GM21526 (cell line): Measurements from ENCODE around the gene CSAG3.
"Not testable (repeated sequence)": the region's sequence is repeated elsewhere in the genome, so short reads cannot be mapped to it uniquely, and the experiment has no call there.

Experiments used
- ATAC-seq: cut with Tn5 transposase; IDR thresholded peaks from one replicate; pipeline ENCODE4 v1.9.1; 2021; ENCODE audit warnings: moderate library complexity; ENCODE audit not compliant: unreplicated experiment, low FRiP score

Gene CSAG3

DNA sequence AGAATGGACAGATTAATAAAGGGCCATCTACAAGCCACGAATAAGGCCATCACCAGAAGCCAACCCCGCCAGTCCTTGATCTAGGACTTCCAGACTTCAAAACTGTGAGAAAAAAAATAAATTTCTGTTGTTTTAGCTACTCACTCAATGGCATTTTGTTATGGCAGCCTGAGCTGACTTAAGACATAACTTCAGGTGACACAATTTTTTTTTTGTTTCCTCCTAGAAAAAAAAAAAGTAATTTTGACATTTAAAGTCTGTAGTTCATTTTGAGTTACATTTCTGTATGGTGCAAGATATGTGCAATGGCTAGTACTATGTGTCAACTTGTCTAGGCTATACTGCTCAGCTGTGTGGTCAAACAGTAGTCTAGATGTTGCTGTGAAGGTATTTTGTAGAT lies at the start of gene CSAG3:
Gene CSAG3 (plus strand): TSS at position 301 of the 400 bp plus-strand sequence.
- not testable (repeated sequence) for ATAC-seq

DNA sequence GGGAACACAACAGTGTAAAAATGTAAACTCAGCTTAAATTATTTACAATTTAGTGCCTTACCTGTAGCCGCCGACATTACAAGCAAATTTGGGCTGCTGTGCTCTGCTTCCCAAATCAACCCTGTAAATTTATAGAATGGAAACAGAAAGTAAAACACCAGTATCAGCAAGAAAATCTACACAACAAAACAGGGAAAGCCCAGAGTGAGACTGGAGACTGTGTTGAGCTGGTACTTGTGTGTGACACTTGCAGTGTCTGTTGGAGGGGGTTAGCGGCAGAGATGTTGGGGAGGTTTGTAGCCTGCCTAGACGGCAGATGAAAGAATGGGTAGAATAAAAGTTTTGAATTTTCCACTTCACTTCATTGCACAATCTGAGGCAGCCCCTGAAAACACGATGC lies 45.8 kb upstream of the CSAG3 start:
- not testable (repeated sequence) for ATAC-seq

DNA sequence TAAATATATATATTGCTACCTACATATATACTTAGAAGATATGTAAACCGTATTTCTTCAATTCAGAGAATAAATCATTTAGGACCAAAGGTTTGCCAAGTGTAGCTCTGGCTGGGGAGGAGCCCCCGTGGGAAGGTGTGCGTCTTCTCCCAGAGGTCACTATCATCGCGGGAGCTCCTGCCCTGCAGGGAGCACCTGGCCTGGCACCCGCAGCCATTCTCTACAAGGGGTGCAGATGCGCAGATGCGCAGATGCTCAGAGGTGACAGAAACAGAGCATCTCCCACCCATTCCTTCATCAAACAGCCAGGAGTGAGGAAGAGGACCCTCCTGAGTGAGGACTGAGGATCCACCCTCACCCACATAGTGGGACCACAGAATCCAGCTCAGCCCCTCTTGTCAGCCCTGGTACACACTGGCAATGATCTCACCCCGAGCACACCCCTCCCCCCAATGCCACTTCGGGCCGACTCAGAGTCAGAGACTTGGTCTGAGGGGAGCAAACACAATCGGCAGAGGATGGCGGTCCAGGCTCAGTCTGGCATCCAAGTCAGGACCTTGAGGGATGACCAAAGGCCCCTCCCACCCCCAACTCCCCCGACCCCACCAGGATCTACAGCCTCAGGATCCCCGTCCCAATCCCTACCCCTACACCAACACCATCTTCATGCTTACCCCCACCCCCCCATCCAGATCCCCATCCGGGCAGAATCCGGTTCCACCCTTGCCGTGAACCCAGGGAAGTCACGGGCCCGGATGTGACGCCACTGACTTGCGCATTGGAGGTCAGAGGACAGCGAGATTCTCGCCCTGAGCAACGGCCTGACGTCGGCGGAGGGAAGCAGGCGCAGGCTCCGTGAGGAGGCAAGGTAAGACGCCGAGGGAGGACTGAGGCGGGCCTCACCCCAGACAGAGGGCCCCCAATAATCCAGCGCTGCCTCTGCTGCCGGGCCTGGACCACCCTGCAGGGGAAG lies 44.9 kb upstream of the CSAG3 start, which contains the start of gene MAGEA2B:
Gene MAGEA2B (plus strand): TSS at position 814 of the 973 bp plus-strand sequence. CDS start 2,479 bp downstream, outside the sequence.
- ATAC-seq: not testable (repeated sequence)

DNA sequence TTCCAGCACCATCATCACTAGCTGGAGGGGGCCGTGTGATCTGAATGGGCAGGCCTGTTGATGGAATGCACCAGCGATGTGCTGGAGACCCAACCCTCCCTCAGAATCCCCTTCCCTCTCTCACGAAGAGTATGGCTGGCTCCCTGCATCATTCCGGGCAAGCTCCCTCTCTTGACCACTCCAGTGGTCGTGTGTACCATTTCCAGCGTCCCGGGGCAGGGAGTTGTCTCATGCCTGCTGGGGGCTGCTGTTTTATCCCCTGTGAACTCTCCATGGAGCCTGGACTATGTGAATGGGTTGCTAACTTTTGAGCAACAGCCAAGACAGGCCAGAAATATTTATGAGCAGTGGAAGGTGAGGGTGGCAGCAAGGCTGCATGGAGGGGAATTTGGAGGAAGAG lies 33.6 kb upstream of the CSAG3 start:
- no peak for ATAC-seq

DNA sequence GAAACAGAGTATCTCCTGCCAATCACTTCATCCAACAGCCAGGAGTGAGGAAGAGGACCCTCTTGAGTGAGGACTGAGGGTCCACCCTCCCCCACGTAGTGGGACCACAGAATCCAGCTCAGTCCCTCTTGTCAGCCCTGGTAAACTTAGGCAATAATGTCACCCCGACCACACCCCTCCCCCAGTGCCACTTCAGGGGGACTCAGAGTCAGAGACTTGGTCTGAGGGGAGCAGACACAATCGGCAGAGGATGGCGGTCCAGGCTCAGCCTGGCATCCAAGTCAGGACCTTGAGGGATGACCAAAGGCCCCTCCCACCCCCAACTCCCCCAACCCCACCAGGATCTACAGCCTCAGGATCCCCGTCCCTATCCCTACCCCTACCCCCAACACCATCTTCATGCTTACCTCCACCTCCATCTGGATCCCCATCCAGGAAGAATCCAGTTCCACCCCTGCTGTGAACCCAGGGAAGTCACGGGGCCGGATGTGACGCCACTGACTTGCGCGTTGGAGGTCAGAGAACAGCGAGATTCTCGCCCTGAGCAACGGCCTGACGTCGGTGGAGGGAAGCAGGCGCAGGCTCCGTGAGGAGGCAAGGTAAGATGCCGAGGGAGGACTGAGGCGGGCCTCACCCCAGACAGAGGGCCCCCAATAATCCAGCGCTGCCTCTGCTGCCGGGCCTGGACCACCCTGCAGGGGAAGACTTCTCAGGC lies 25.6 kb upstream of the CSAG3 start, which contains the start of the genes CSAG1 and MAGEA12:
Gene CSAG1 (minus strand): TSS at position 461 of the 715 bp plus-strand sequence. CDS start 1,261 bp downstream, outside the sequence.
Gene MAGEA12 (plus strand): TSS at position 497 of the 715 bp plus-strand sequence. CDS start 2,405 bp downstream, outside the sequence.
- ATAC-seq: no peak

DNA sequence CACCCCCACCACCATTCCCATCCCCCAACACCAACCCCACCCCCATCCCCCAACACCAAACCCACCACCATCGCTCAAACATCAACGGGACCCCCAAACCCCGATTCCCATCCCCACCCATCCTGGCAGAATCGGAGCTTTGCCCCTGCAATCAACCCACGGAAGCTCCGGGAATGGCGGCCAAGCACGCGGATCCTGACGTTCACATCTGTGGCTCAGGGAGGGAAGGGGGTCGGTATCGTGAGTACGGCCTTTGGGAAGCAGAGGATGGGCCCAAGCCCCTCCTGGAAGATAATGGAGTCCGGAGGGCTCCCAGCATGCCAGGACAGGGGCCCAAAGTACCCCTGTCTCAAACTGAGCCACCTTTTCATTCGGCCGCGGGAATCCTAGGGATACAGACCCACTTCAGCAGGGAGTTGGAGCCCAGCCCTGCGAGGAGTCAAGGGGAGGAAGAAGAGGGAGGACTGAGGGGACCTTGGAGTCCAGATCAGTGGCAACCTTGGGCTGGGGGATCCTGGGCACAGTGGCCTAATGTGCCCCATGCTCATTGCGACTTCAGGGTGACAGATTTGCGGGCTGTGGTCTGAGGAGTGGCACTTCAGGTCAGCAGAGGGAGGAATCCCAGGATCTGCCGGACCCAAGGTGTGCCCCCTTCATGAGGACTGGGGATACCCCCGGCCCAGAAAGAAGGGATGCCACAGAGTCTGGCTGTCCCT lies 24.7 kb upstream of the CSAG3 start:
- not testable (repeated sequence) for ATAC-seq

DNA sequence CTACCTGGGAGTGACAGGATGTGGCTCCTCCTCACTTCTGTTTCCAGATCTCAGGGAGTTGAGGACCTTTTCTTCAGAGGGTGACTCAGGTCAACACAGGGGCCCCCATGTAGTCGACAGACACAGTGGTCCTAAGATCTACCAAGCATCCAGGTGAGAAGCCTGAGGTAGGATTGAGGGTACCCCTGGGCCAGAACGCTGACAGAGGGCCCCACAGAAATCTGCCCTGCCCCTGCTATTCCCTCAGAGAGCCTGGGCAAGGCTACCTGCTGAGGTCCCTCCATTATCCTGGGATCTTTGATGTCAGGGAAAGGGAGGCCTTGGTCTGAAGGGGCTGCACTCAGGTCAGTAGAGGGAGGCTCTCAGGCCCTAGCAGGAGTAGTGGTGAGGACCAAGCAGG lies 23.9 kb upstream of the CSAG3 start:
- ATAC-seq: no peak

DNA sequence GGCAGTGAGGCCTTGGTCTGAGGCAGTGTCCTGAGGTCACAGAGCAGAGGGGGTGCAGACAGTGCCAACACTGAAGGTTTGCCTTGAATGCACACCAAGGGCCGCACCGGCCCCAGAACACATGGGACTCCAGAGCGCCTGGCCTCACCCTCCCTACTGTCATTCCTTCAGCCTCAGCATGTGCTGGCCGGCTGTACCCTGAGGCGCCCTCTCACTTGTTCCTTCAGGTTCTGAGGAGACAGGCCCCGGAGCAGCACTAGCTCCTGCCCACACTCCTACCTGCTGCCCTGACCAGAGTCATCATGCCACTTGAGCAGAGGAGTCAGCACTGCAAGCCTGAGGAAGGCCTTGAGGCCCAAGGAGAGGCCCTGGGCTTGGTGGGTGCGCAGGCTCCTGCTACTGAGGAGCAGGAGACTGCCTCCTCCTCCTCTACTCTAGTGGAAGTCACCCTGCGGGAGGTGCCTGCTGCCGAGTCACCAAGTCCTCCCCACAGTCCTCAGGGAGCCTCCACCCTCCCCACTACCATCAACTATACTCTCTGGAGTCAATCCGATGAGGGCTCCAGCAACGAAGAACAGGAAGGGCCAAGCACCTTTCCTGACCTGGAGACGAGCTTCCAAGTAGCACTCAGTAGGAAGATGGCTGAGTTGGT lies 23.0 kb upstream of the CSAG3 start:
- no peak for ATAC-seq

DNA sequence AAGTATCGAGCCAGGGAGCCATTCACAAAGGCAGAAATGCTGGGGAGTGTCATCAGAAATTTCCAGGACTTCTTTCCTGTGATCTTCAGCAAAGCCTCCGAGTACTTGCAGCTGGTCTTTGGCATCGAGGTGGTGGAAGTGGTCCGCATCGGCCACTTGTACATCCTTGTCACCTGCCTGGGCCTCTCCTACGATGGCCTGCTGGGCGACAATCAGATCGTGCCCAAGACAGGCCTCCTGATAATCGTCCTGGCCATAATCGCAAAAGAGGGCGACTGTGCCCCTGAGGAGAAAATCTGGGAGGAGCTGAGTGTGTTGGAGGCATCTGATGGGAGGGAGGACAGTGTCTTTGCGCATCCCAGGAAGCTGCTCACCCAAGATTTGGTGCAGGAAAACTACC lies 22.5 kb upstream of the CSAG3 start:
- ATAC-seq: not testable (repeated sequence)

DNA sequence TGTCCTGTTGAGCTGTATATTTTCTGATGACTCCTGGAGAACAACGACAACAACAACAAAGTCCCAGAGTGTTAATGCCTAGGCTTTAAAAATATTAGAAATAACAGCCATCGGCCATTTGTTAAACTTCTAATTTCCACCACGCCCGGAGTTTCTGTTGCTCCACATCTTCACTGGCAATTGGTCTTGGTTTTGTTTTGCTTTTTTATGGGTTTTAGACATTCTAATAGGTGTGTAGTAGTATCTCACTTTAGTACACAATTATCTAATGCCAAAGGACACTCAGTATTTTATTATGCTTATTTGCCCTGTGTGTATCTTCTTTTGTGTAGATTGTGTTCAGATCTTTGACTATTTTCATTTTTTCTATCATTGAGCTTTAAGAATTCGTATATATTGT lies 20.5 kb upstream of the CSAG3 start:
- ATAC-seq: no peak

DNA sequence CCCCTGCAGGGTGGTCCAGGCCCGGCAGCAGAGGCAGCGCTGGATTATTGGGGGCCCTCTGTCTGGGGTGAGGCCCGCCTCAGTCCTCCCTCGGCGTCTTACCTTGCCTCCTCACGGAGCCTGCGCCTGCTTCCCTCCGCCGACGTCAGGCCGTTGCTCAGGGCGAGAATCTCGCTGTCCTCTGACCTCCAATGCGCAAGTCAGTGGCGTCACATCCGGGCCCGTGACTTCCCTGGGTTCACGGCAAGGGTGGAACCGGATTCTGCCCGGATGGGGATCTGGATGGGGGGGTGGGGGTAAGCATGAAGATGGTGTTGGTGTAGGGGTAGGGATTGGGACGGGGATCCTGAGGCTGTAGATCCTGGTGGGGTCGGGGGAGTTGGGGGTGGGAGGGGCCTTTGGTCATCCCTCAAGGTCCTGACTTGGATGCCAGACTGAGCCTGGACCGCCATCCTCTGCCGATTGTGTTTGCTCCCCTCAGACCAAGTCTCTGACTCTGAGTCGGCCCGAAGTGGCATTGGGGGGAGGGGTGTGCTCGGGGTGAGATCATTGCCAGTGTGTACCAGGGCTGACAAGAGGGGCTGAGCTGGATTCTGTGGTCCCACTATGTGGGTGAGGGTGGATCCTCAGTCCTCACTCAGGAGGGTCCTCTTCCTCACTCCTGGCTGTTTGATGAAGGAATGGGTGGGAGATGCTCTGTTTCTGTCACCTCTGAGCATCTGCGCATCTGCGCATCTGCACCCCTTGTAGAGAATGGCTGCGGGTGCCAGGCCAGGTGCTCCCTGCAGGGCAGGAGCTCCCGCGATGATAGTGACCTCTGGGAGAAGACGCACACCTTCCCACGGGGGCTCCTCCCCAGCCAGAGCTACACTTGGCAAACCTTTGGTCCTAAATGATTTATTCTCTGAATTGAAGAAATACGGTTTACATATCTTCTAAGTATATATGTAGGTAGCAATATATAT lies 5.0 kb upstream of the CSAG3 start, which contains the start of gene MAGEA2:
Gene MAGEA2 (minus strand): TSS at position 157 of the 965 bp plus-strand sequence. CDS start 2,479 bp downstream, outside the sequence.
- not testable (repeated sequence) for ATAC-seq

DNA sequence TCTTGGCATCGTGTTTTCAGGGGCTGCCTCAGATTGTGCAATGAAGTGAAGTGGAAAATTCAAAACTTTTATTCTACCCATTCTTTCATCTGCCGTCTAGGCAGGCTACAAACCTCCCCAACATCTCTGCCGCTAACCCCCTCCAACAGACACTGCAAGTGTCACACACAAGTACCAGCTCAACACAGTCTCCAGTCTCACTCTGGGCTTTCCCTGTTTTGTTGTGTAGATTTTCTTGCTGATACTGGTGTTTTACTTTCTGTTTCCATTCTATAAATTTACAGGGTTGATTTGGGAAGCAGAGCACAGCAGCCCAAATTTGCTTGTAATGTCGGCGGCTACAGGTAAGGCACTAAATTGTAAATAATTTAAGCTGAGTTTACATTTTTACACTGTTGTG lies 4.1 kb upstream of the CSAG3 start:
- ATAC-seq: not testable (repeated sequence)

DNA sequence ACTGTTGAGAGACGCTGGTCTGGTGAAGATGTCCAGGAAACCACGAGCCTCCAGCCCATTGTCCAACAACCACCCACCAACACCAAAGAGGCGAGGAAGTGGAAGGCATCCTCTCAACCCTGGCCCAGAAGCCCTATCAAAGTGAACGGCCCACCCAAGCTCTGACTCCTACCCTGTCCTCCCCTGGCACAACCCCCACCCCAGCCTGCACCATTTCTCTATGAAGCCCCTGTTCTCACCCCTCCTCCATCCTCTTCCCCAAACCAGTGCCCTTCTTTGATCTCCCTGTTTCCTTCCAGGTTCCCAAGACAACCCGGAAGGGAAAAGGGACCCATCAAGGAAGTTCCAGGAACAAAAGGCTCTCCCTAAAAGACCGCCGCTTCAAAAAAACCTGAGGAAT lies 526 bp downstream of the CSAG3 start:
- ATAC-seq: not testable (repeated sequence)

DNA sequence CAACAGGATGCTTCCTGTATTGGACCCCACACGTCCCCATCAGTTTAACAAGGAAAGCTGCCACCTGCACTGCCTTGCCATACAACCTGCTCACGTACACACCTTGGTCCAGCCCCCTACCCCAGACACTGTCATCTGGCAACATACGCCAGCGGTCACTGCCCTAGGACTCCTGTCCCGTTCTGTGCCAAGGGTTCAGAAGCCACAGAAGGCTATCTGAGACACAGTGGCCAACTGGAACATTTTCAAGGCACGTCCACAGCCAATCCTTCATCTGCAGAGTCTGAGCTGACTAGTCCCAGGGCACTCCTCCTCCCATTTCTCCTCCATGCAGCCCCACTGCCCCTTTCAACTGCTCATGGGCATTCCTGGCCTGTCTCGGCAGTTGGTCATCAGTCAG lies 2.6 kb downstream of the CSAG3 start:
- not testable (repeated sequence) for ATAC-seq

DNA sequence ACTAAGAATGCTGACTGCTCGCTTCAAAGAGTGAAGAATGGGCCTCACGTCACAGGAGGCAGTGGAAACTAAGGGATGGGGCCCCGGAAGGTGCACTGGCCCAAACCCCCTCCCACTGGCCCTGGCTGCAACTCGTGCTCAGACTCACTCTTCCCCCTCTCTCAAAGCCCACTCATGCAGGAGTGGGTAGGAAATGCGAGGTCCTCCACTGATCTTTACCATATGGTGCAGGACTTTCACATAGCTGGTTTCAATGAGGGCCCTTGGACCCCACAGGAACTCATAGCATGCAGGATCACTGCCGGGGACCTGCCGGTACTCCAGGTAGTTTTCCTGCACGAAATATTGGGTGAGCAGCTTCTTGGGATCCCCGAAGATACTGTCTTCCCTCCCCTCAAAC lies 7.5 kb downstream of the CSAG3 start:
- not testable (repeated sequence) for ATAC-seq

DNA sequence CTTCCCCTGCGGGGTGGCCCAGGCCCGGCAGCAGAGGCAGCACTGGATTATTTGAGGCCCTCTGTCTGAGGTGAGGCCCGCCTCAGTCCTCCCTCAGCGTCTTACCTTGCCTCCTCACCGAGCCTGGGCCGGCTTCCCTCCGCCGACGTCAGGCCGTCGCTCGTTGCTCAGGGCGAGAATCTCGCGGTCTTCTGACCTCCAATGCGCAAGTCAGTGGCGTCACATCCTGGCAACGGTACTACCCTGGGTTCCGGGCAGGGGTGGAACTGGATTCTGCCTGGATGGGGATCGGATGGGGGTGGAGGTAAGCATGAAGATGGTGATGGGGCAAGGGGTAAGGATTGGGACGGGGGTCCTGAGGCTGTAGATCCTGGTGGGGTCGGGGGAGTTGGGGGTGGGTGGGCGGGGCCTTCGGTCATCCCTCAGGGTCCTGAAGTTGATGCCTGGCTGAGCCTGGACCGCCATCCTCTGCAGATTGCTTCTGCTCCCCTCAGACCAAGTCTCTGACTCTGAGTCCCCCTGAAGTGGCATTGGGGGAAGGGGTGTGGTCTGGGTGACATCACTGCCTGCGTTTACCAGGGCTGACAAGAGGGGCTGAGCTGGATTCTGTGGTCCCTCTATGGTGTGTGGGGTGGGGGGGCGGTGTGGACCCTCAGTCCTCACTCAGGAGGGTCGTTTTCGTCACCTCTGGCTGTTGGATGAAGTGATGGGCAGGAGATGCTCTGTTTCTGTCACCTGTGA lies 10.7 kb downstream of the CSAG3 start, which contains the start of gene MAGEA6:
Gene MAGEA6 (minus strand): TSS at position 141 of the 741 bp plus-strand sequence. CDS start 2,039 bp downstream, outside the sequence.
- ATAC-seq: not testable (repeated sequence)

DNA sequence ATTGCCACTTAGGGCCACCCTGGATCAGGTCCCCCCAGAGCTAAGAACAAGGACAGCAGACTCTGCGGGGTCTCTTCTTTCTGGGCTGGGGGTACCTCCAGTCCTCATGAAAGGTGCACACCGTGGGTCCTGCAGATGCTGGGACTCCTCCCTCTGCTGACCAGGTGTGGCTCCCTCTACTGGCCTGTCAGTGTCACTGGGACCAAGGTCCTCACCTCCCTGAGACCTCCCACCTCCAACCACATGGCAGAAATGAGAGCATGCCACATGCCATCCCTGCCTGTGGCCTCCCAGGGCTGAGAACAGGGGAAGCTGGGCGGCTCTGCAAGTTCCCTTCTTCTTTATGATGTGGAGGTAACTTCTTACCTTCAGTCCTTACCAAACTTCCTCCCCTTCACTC lies 28.0 kb downstream of the CSAG3 start:
- peak; percentile 84 for ATAC-seq

DNA sequence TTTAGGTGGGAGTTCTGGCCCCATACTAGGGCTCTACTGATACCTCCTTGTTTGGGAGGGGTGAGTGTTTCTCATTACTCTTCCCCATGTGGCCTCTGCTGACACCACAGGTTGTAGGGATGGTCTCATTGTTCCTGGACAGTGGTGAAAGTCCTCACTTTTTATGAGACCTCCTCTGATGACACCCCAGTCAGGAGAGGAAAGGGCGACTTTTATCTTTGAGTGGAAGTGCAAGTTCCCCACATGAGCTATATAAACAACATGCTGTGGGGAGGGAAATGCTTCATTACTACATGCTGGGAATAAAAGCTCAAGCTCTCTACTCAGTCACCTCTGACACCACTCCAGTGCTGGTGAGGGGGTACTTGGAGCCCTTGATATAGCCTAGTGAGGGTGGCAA lies 39.9 kb downstream of the CSAG3 start:
- ATAC-seq: no peak
